Mammary epithelial cell (primary cell): ENCODE data around the gene SLC46A2.

Experiments
- EZH2 ChIP-seq: IDR thresholded peaks from 2 replicates; pipeline ENCODE4 v1.6.1; 2012; ENCODE audit warnings: low read length, inconsistent platforms, borderline replicate concordance
- TF ChIP-seq, protein P1 (sequence below), 2 donors: IDR thresholded peaks in 1 of 2; conservative IDR thresholded peaks in 1 of 2; 2 replicates each; pipeline ENCODE4 v1.5.1; 2011 to 2012; ENCODE audit warnings: inconsistent platforms in 2 of 2, low read length in 2 of 2, mild to moderate bottlenecking in 2 of 2, control low read depth in 1 of 2, low read depth in 1 of 2; ENCODE audit not compliant: insufficient read depth in 1 of 2; ENCODE audit errors: extremely low read depth in 1 of 2

DNA sequence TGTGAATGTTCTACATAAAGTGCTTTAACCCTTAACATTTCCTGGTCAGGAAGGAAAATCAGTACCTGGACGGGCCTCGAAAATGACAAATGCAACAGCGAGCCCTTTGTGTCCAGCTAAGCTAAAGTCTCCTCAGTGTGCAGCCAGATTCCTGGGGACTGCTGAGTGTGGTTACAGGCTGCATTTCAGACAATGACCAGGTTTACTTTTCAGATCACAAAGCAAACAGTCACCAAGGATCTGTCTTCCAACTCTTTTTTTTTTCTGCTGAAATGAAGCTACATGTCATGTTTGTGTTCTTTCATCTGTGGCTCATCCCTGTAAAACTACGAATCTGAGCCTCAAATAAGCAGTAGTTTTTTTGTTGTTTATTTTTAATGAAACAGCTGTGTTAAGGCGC lies 20.8 kb downstream of the SLC46A2 start:
- TF ChIP-seq, protein P1, sequence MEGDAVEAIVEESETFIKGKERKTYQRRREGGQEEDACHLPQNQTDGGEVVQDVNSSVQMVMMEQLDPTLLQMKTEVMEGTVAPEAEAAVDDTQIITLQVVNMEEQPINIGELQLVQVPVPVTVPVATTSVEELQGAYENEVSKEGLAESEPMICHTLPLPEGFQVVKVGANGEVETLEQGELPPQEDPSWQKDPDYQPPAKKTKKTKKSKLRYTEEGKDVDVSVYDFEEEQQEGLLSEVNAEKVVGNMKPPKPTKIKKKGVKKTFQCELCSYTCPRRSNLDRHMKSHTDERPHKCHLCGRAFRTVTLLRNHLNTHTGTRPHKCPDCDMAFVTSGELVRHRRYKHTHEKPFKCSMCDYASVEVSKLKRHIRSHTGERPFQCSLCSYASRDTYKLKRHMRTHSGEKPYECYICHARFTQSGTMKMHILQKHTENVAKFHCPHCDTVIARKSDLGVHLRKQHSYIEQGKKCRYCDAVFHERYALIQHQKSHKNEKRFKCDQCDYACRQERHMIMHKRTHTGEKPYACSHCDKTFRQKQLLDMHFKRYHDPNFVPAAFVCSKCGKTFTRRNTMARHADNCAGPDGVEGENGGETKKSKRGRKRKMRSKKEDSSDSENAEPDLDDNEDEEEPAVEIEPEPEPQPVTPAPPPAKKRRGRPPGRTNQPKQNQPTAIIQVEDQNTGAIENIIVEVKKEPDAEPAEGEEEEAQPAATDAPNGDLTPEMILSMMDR (conservative IDR thresholded peaks at IDR 0.05 in 1 of 2, IDR thresholded peaks at IDR 0.05 in 1 of 2; ENCODE audit: extremely low read depth in 1 of 2, insufficient read depth in 1 of 2, low read depth in 1 of 2, low read length in 2 of 2) = no peak
- no peak for TF ChIP-seq EZH2
